ENCODE measurements around the gene EVX2.

Gene EVX2

GRCh38 chr2:176068419-176068832 lies 15.3 kb downstream of the EVX2 start:
- no peak overlapping the region for H3K4me3 ChIP-seq (ENCODE audit: low read depth, low read length, poor library complexity, severe bottlenecking)
- no peaks in the 10 kb centered on the region for H3K9me2 ChIP-seq (ENCODE audit: low read depth, low read length)
- H3K4me1 ChIP-seq (ENCODE audit: insufficient read depth, low read length, severe bottlenecking) = no peaks in the 10 kb centered on the region
- no peaks in the 10 kb centered on the region for H3K79me2 ChIP-seq (ENCODE audit: insufficient read depth, low read length)
- H2AFZ ChIP-seq (ENCODE audit: low read length) = no peak overlapping the region
- H3K9me3 ChIP-seq (ENCODE audit: low read length) = no peaks in the 10 kb centered on the region
- no peaks in the 10 kb centered on the region for H3K27me3 ChIP-seq (ENCODE audit: insufficient read depth, low read length)
- H3F3A ChIP-seq (ENCODE audit: insufficient read depth, low read length) = no peaks in the 10 kb centered on the region
- no peak overlapping the region for H3K27ac ChIP-seq (ENCODE audit: low read depth, low read length, poor library complexity, severe bottlenecking)
- H3K36me3 ChIP-seq (ENCODE audit: insufficient read depth, low read length) = no peaks in the 10 kb centered on the region
- H3K4me2 ChIP-seq (ENCODE audit: low read length) = no peak overlapping the region
- no peaks in the 10 kb centered on the region for H4K20me1 ChIP-seq (ENCODE audit: insufficient read depth, low read length)
- no peak overlapping the region for H3K9ac ChIP-seq (ENCODE audit: low read length)
- TF ChIP-seq EZH2 (IDR thresholded peaks at IDR 0.05; ENCODE audit: borderline replicate concordance, low read length) (no peak), CTCF (IDR thresholded peaks at IDR 0.05; ENCODE audit: low read length) (no peak)

GRCh38 chr2:176067589-176068418 lies 16.0 kb downstream of the EVX2 start:
- no peak overlapping the region for H3K4me3 ChIP-seq (ENCODE audit: low read depth, low read length, poor library complexity, severe bottlenecking)
- H3K4me1 ChIP-seq (ENCODE audit: insufficient read depth, low read length, severe bottlenecking) = no peaks in the 10 kb centered on the region
- TF ChIP-seq CTCF (IDR thresholded peaks at IDR 0.05; ENCODE audit: low read length) (no peak), EZH2 (IDR thresholded peaks at IDR 0.05; ENCODE audit: borderline replicate concordance, low read length) (no peak)
- no peak overlapping the region for H2AFZ ChIP-seq (ENCODE audit: low read length)
- H3F3A ChIP-seq (ENCODE audit: insufficient read depth, low read length) = no peaks in the 10 kb centered on the region
- H3K9ac ChIP-seq (ENCODE audit: low read length) = no peak overlapping the region
- H3K36me3 ChIP-seq (ENCODE audit: insufficient read depth, low read length) = no peaks in the 10 kb centered on the region
- no peak overlapping the region for H3K4me2 ChIP-seq (ENCODE audit: low read length)
- H3K27me3 ChIP-seq (ENCODE audit: insufficient read depth, low read length) = no peaks in the 10 kb centered on the region
- no peaks in the 10 kb centered on the region for H3K9me2 ChIP-seq (ENCODE audit: low read depth, low read length)
- H3K27ac ChIP-seq (ENCODE audit: low read depth, low read length, poor library complexity, severe bottlenecking) = no peak overlapping the region
- H3K79me2 ChIP-seq (ENCODE audit: insufficient read depth, low read length) = no peaks in the 10 kb centered on the region
- H4K20me1 ChIP-seq (ENCODE audit: insufficient read depth, low read length) = no peaks in the 10 kb centered on the region
- no peaks in the 10 kb centered on the region for H3K9me3 ChIP-seq (ENCODE audit: low read length)

GRCh38 chr2:176066645-176067588 lies 16.8 kb downstream of the EVX2 start:
- Histone ChIP-seq H3K4me1 (ENCODE audit: insufficient read depth, low read length, severe bottlenecking) (no peaks in the 10 kb centered on the region), H3K9me2 (ENCODE audit: low read depth, low read length) (no peaks in the 10 kb centered on the region), H2AFZ (ENCODE audit: low read length) (no peak overlapping the region), H3K4me3 (ENCODE audit: low read depth, low read length, poor library complexity, severe bottlenecking) (no peak overlapping the region), H3F3A (ENCODE audit: insufficient read depth, low read length) (no peaks in the 10 kb centered on the region), H3K36me3 (ENCODE audit: insufficient read depth, low read length) (no peaks in the 10 kb centered on the region), H3K9ac (ENCODE audit: low read length) (no peak overlapping the region), H3K27me3 (ENCODE audit: insufficient read depth, low read length) (no peaks in the 10 kb centered on the region), H3K9me3 (ENCODE audit: low read length) (no peaks in the 10 kb centered on the region), H3K27ac (ENCODE audit: low read depth, low read length, poor library complexity, severe bottlenecking) (no peak overlapping the region), H4K20me1 (ENCODE audit: insufficient read depth, low read length) (no peaks in the 10 kb centered on the region), H3K4me2 (ENCODE audit: low read length) (no peak overlapping the region), H3K79me2 (ENCODE audit: insufficient read depth, low read length) (no peaks in the 10 kb centered on the region)
- TF ChIP-seq CTCF (IDR thresholded peaks at IDR 0.05; ENCODE audit: low read length) = no peak
- no peak for TF ChIP-seq EZH2 (IDR thresholded peaks at IDR 0.05; ENCODE audit: borderline replicate concordance, low read length)

Data from OCI-LY1 (cell line).